Measurements from ENCODE around the gene TMEM242. TPM values are rescaled to one million over a fixed set of nuclear protein-coding genes. Genes with fewer than 3 reads are reported as not detected.
"Not testable (repeated sequence)": the region's sequence is repeated elsewhere in the genome, so short reads cannot be mapped to it uniquely, and the experiment has no call there.

The TMEM242 gene
- total RNA-seq (10 to 100 TPM; 12.4 to 12.9 TPM), total RNA-seq (16.6 to 17.6 reads per million in 2 donors)

GRCh38 chr6:157323255-157323965 lies at the start of gene TMEM242:
Gene TMEM242 (minus strand): TSS chr6:157323519. CDS start chr6:157323499, 20 bp downstream.
- Mint-ChIP-seq H3K36me3 (ENCODE audit: low read depth) (no peaks in the 10 kb centered on the region), H3K27ac (peak within 1 kb of the TSS; percentile 94), H3K4me3 (peak within 1 kb of the TSS; percentile 94), H3K4me1 (peaks cover 15% of the 10 kb centered on the region), H3K27me3 (peaks cover 18% of the 10 kb centered on the region)
- DNase-seq = peak; percentile 64 to 87 (median 71)
- H3K9me3 ChIP-seq (ENCODE audit: control insufficient read depth, low read length, poor library complexity, severe bottlenecking) = no peaks in the 10 kb centered on the region
- peak; percentile 96 for ATAC-seq

- no peak overlapping the region for H3K4me3 Mint-ChIP-seq
- no peaks in the 10 kb centered on the region for H3K9me3 ChIP-seq (ENCODE audit: control insufficient read depth, low read length, poor library complexity, severe bottlenecking)
- H3K36me3 Mint-ChIP-seq (ENCODE audit: low read depth) = peaks cover 4% of the 10 kb centered on the region
- peaks cover 16% of the 10 kb centered on the region for H3K27me3 Mint-ChIP-seq
- no peak for ATAC-seq
- peaks cover 21% of the 10 kb centered on the region for H3K4me1 Mint-ChIP-seq
- no peak for DNase-seq
- H3K27ac Mint-ChIP-seq = no peak overlapping the region
Observed at GRCh38 chr6:157372501-157373280, 49.4 kb upstream of the TMEM242 start.

- no peak overlapping the region for H3K4me3 Mint-ChIP-seq
- DNase-seq (no peak), ATAC-seq (no peak)
- H3K27me3 Mint-ChIP-seq = peaks cover 26% of the 10 kb centered on the region
- peaks cover 17% of the 10 kb centered on the region for H3K4me1 Mint-ChIP-seq
- H3K27ac Mint-ChIP-seq = no peak overlapping the region
- H3K36me3 Mint-ChIP-seq (ENCODE audit: low read depth) = peaks cover 4% of the 10 kb centered on the region
- no peaks in the 10 kb centered on the region for H3K9me3 ChIP-seq (ENCODE audit: control insufficient read depth, low read length, poor library complexity, severe bottlenecking)
Observed at GRCh38 chr6:157370755-157371154, 47.4 kb upstream of the TMEM242 start.

- ATAC-seq (no peak), DNase-seq (no peak)
- Mint-ChIP-seq H3K4me3 (no peak overlapping the region), H3K27me3 (peaks cover 28% of the 10 kb centered on the region), H3K27ac (peak overlapping the region; percentile 45), H3K36me3 (ENCODE audit: low read depth) (peaks cover 4% of the 10 kb centered on the region), H3K4me1 (peaks cover 17% of the 10 kb centered on the region)
- H3K9me3 ChIP-seq (ENCODE audit: control insufficient read depth, low read length, poor library complexity, severe bottlenecking) = no peaks in the 10 kb centered on the region
Observed at GRCh38 chr6:157368359-157369049, 45.2 kb upstream of the TMEM242 start.

GRCh38 chr6:157366648-157367047 lies 43.3 kb upstream of the TMEM242 start:
- no peaks in the 10 kb centered on the region for H3K9me3 ChIP-seq (ENCODE audit: control insufficient read depth, low read length, poor library complexity, severe bottlenecking)
- Mint-ChIP-seq H3K27ac (no peak overlapping the region), H3K4me1 (peaks cover 17% of the 10 kb centered on the region), H3K36me3 (ENCODE audit: low read depth) (peaks cover 4% of the 10 kb centered on the region), H3K4me3 (no peak overlapping the region), H3K27me3 (peaks cover 29% of the 10 kb centered on the region)
- DNase-seq (no peak), ATAC-seq (no peak)

DNA sequence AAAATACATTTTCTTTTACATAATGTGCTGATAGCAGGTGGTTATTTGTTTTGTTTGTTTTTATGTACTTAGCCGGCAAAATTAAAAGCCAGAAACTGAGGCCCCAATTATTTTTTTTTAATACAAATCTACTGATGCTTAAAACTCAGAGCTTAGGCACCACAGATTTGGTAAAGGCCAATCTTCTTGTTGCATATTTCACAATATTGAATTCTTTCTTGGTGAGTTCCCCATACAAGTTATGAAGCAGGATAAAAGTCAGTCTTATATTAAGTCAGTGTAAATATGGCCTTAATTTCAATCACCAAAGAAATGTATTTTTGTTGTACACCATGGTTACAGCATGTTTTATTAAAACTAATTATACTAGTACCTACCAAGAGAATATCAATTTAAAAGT lies 41.4 kb upstream of the TMEM242 start:
- Mint-ChIP-seq H3K27me3 (peaks cover 35% of the 10 kb centered on the region), H3K36me3 (ENCODE audit: low read depth) (peaks cover under 1% of the 10 kb centered on the region), H3K4me1 (peaks cover 13% of the 10 kb centered on the region), H3K4me3 (no peak overlapping the region), H3K27ac (no peak overlapping the region)
- ATAC-seq (no peak), DNase-seq (no peak)
- no peaks in the 10 kb centered on the region for H3K9me3 ChIP-seq (ENCODE audit: control insufficient read depth, low read length, poor library complexity, severe bottlenecking)

DNA sequence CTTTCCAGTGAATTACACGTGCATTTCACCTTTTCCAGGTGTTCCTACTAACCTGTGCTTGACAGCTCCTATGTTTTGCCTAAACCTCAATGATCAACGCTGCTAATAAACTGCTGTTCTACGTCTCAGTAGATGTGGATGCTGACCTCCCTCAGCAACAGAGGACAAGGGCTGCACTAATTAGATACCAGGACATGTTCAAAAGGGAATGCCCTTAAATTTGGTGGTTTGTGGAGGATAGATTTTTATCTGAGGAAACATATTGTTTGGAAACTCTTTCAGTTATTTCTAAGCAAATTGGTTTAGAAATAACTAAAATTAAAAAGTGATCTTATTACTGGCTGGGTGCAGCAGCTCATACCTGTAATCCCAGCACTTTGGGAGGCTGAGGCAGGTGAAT lies 38.6 kb upstream of the TMEM242 start:
- peaks cover 45% of the 10 kb centered on the region for H3K27me3 Mint-ChIP-seq
- H3K27ac Mint-ChIP-seq = no peak overlapping the region
- no peaks in the 10 kb centered on the region for H3K9me3 ChIP-seq (ENCODE audit: control insufficient read depth, low read length, poor library complexity, severe bottlenecking)
- H3K4me1 Mint-ChIP-seq = no peaks in the 10 kb centered on the region
- ATAC-seq = no peak
- DNase-seq = no peak
- no peaks in the 10 kb centered on the region for H3K36me3 Mint-ChIP-seq (ENCODE audit: low read depth)
- H3K4me3 Mint-ChIP-seq = no peak overlapping the region

DNA sequence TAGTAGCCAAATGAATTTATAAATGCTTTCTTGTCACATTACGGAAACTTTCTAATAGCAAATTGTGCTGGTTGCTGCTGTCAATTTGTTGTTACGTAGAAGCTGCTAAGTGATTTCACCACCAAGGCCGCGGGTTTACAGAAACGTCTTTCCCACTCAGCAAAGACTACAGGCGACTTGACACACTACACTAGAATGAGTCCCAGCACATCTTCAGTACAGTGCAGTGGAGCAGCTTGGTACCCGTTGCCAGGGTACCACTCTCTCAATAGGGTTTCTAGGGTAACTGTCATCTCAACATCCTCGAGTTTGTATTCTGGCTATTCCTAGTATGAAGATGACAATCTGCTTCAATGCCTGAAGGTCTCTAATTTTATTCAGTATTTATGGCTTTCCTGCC lies 35.0 kb upstream of the TMEM242 start:
- H3K9me3 ChIP-seq (ENCODE audit: control insufficient read depth, low read length, poor library complexity, severe bottlenecking) = no peaks in the 10 kb centered on the region
- Mint-ChIP-seq H3K27me3 (peaks cover 49% of the 10 kb centered on the region), H3K4me1 (no peaks in the 10 kb centered on the region), H3K27ac (no peak overlapping the region), H3K4me3 (no peak overlapping the region), H3K36me3 (ENCODE audit: low read depth) (no peaks in the 10 kb centered on the region)
- no peak for ATAC-seq
- DNase-seq = no peak

GRCh38 chr6:157346373-157346772 lies 23.1 kb upstream of the TMEM242 start:
- no peak overlapping the region for H3K27ac Mint-ChIP-seq

DNA sequence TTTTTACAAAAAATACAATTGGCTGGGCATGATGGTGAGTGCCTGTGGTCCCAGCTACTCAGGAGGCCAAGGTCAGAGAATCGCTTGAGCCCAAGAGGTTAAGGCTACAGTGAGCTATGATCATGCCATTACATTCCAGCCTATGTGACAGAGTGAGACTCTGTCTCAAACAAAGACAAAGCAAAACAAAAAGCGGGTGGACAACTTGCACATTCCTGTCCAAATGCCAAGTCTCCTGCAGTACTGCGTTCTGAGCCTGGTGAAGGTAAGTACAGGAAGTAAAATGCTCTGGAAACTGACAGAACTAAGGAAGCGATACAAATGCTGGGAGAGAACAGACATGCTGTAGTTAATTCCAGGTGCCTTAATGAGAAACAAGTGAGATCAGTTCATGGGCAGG lies 20.4 kb upstream of the TMEM242 start:
- ATAC-seq (no peak), DNase-seq (no peak)
- Mint-ChIP-seq H3K4me3 (no peak overlapping the region), H3K36me3 (ENCODE audit: low read depth) (no peaks in the 10 kb centered on the region), H3K27me3 (peaks cover 62% of the 10 kb centered on the region), H3K4me1 (no peaks in the 10 kb centered on the region), H3K27ac (no peak overlapping the region)
- no peaks in the 10 kb centered on the region for H3K9me3 ChIP-seq (ENCODE audit: control insufficient read depth, low read length, poor library complexity, severe bottlenecking)

More at GRCh38 chr6:157346373-157346772, 23.1 kb upstream of the TMEM242 start:
- Mint-ChIP-seq H3K4me3 (no peak overlapping the region), H3K4me1 (no peaks in the 10 kb centered on the region), H3K36me3 (ENCODE audit: low read depth) (no peaks in the 10 kb centered on the region), H3K27me3 (peaks cover 41% of the 10 kb centered on the region)
- DNase-seq (no peak), ATAC-seq (no peak)
- H3K9me3 ChIP-seq (ENCODE audit: control insufficient read depth, low read length, poor library complexity, severe bottlenecking) = peaks cover 2% of the 10 kb centered on the region

- no peak for DNase-seq
- H3K9me3 ChIP-seq (ENCODE audit: control insufficient read depth, low read length, poor library complexity, severe bottlenecking) = no peaks in the 10 kb centered on the region
- Mint-ChIP-seq H3K27me3 (peaks cover 53% of the 10 kb centered on the region), H3K4me1 (peaks cover 2% of the 10 kb centered on the region), H3K4me3 (no peak overlapping the region), H3K27ac (no peak overlapping the region), H3K36me3 (ENCODE audit: low read depth) (no peaks in the 10 kb centered on the region)
- no peak for ATAC-seq
Observed at GRCh38 chr6:157339432-157339831, 16.1 kb upstream of the TMEM242 start.

- Mint-ChIP-seq H3K4me1 (peaks cover 2% of the 10 kb centered on the region), H3K27me3 (peaks cover 59% of the 10 kb centered on the region), H3K36me3 (ENCODE audit: low read depth) (peaks cover 4% of the 10 kb centered on the region), H3K4me3 (no peak overlapping the region), H3K27ac (no peak overlapping the region)
- no peak for ATAC-seq
- DNase-seq = no peak
- no peaks in the 10 kb centered on the region for H3K9me3 ChIP-seq (ENCODE audit: control insufficient read depth, low read length, poor library complexity, severe bottlenecking)
Observed at GRCh38 chr6:157337751-157338150, 14.4 kb upstream of the TMEM242 start.

DNA sequence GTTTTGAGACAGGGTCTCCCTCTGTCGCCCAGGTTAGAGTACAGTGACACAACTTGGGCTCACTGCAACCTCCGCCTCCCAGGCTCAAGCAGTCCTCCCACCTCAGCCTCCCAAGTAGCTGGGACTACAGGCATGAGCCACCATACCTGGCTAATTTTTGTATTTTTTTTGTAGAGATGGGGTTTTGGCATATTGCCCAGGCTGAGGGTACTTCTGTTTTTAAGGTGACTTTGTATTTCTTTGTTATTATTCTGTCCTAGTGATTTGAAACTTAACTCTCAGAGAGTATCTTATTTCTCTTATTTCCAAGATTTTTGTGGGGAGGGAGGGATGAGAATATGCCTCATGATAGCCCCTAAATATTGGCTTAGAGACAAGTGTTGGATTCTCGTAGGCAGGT lies 14.0 kb upstream of the TMEM242 start:
- not testable (repeated sequence) for H3K27ac Mint-ChIP-seq; ATAC-seq; H3K9me3 ChIP-seq (ENCODE audit: control insufficient read depth, low read length, poor library complexity, severe bottlenecking); H3K4me1 Mint-ChIP-seq; H3K36me3 Mint-ChIP-seq (ENCODE audit: low read depth); DNase-seq; H3K4me3 Mint-ChIP-seq
- peaks cover 64% of the 10 kb centered on the region for H3K27me3 Mint-ChIP-seq

Data from T-helper 17 cell (primary cell).